K562 (cell line): ENCODE data around the gene PUS10. TPM values are rescaled to one million over a fixed set of nuclear protein-coding genes. Genes with fewer than 3 reads are reported as not detected.

Experiments used
- ATAC-seq: fragments of 200-7000 bp; cut with Tn5 transposase; 3 replicates; pipeline ENCODE4 v1.9.1; 2020; ENCODE audit warnings: moderate library complexity
- BruUV-seq: library from RNA; stranded (reverse); fragments of 400-500 nt; replicated peaks from 2 replicates; lab custom pipeline; 2021; lab: Mats Ljungman, UMichigan
- CTCF ChIA-PET: fragments of 300-600 bp; formaldehyde crosslinking; extraction: SDS; loops from one replicate; lab custom pipeline; 2021; ENCODE audit warnings: low intra/inter-chr PET ratio; lab: Yijun Ruan, JAX
- POLR2A ChIA-PET: fragments of 300-600, 350-650 bp; sonication (Branson Sonifier 250); formaldehyde crosslinking; extraction: SDS; loops from one replicate; lab custom pipeline; 2021; ENCODE audit warnings: antibody characterized with exemption, inconsistent platforms; lab: Yijun Ruan, JAX
- DNase-seq, 4 experiments: peaks; one replicate each; pipeline versions ENCODE4 v3.0.0 to v3.0.0-alpha.2; 2011 to 2018; ENCODE audit warnings: low spot score in 3 of 4, mixed read lengths in 3 of 4; ENCODE audit errors: extremely low read depth in 1 of 4
- FAIRE-seq: peaks from 2 replicates; lab custom pipeline; 2011; peaks lifted over from hg19 to GRCh38; lab: Jason Lieb, UNC
- H2AFZ ChIP-seq: 2 replicates; pipeline ENCODE4 v1.6.0; 2011; ENCODE audit warnings: low read depth, low read length, control low read depth, inconsistent platforms
- H3K27ac ChIP-seq: fragments of 200-600 bp; 3 replicates; pipeline ENCODE4 v1.8.0; 2011; ENCODE audit warnings: low read depth, mild to moderate bottlenecking, control low read depth, inconsistent platforms, low read length, moderate library complexity, mixed read lengths; ENCODE audit errors: extremely low read depth
- H3K27me3 ChIP-seq, 2 experiments: fragments of 300-600 bp in 1 of 2; 2 replicates in 1 of 2; 3 replicates in 1 of 2; pipeline versions ENCODE4 v1.6.0 to v1.8.0; 2011; ENCODE audit warnings: inconsistent platforms in 2 of 2, low read length in 2 of 2, mild to moderate bottlenecking in 1 of 2, mixed read lengths in 1 of 2, moderate library complexity in 1 of 2; ENCODE audit not compliant: control insufficient read depth in 2 of 2, insufficient read depth in 2 of 2
- H3K36me3 ChIP-seq: fragments of 300-600 bp; 3 replicates; pipeline ENCODE4 v1.8.0; 2011; ENCODE audit warnings: mild to moderate bottlenecking, low read length, inconsistent platforms; ENCODE audit not compliant: control insufficient read depth, insufficient read depth
- H3K4me1 ChIP-seq, 2 experiments: fragments of 200-600 bp in 1 of 2; replicated peaks in 1 of 2; 2 replicates in 1 of 2; 3 replicates in 1 of 2; pipeline versions ENCODE4 v1.5.1 to v1.8.0; 2011; ENCODE audit warnings: inconsistent platforms in 2 of 2, low read length in 2 of 2, mild to moderate bottlenecking in 1 of 2, mixed read lengths in 1 of 2, moderate library complexity in 1 of 2; ENCODE audit not compliant: control insufficient read depth in 2 of 2, insufficient read depth in 2 of 2
- H3K4me2 ChIP-seq: 2 replicates; pipeline ENCODE4 v1.6.1; 2011; ENCODE audit warnings: low read length, control low read depth, inconsistent platforms, mixed read lengths; ENCODE audit not compliant: insufficient read depth
- H3K4me3 ChIP-seq: fragments of 200-600 bp; sonication (generic), shearing (Covaris generic); 2 replicates; pipeline ENCODE4 v1.5.1; 2016; ENCODE audit warnings: control low read depth, inconsistent platforms
- H3K79me2 ChIP-seq: fragments of 200-600 bp; 3 replicates; pipeline ENCODE4 v1.8.0; 2011; ENCODE audit warnings: low read length, inconsistent platforms; ENCODE audit not compliant: control insufficient read depth, insufficient read depth
- H3K9ac ChIP-seq, 2 experiments: 2 replicates each; pipeline versions ENCODE4 v1.6.0 to v1.6.1; 2011; ENCODE audit warnings: low read depth in 2 of 2, low read length in 2 of 2, control low read depth in 1 of 2, inconsistent platforms in 1 of 2, mild to moderate bottlenecking in 1 of 2, mixed read lengths in 1 of 2; ENCODE audit not compliant: insufficient read depth in 1 of 2
- H3K9me1 ChIP-seq: one replicate; pipeline ENCODE4 v1.6.0; 2011; ENCODE audit warnings: inconsistent platforms, mild to moderate bottlenecking, low read length, moderate library complexity; ENCODE audit not compliant: control insufficient read depth, insufficient read depth
- H3K9me3 ChIP-seq: replicated peaks from 2 replicates; pipeline ENCODE4 v1.5.1; 2011; ENCODE audit warnings: low read depth, low read length, inconsistent platforms; ENCODE audit not compliant: control insufficient read depth, insufficient read depth
- H4K20me1 ChIP-seq: replicated peaks from 2 replicates; pipeline ENCODE4 v1.6.1; 2011; ENCODE audit warnings: low read length, inconsistent platforms, mixed read lengths; ENCODE audit not compliant: control insufficient read depth, insufficient read depth
- ATF7 ChIP-seq: fragments of 450-650 bp; IDR thresholded peaks from 2 replicates; pipeline ENCODE4 v1.7.1; 2014; ENCODE audit warnings: mild to moderate bottlenecking, moderate library complexity
- HNRNPK ChIP-seq: fragments of 200-400 bp; formaldehyde crosslinking; IDR thresholded peaks from one replicate; pipeline ENCODE4 v1.6.1; 2018; ENCODE audit warnings: mild to moderate bottlenecking, low read depth, low read length; ENCODE audit not compliant: poor library complexity, severe bottlenecking
- HSF4 ChIP-seq: fragments of 250-450 bp; sonication (Bioruptor Pico); IDR thresholded peaks from 2 replicates; pipeline ENCODE4 v2.1.2; 2022; ENCODE audit warnings: mild to moderate bottlenecking, moderate library complexity, borderline replicate concordance
- NCOA6 ChIP-seq: fragments of 450-650 bp; IDR thresholded peaks from 2 replicates; pipeline ENCODE4 v1.6.1; 2017; ENCODE audit warnings: mild to moderate bottlenecking
- PURB ChIP-seq: sonication (generic); formaldehyde crosslinking; IDR thresholded peaks from 2 replicates; pipeline ENCODE4 v1.9.0; 2021; ENCODE audit warnings: low read depth, mild to moderate bottlenecking, missing genetic modification reagents
- RCOR1 ChIP-seq, 2 experiments: IDR thresholded peaks; 2 replicates each; pipeline ENCODE4 v1.6.1; 2012; ENCODE audit warnings: low read depth in 2 of 2, low read length in 2 of 2, borderline replicate concordance in 1 of 2, improper control_type of control experiment in 1 of 2
- SREBF2 ChIP-seq: sonication (generic); formaldehyde crosslinking; IDR thresholded peaks from 2 replicates; pipeline ENCODE4 v1.4.0; 2020; ENCODE audit warnings: mild to moderate bottlenecking, missing genetic modification reagents
- ZBTB49 ChIP-seq: sonication (generic); formaldehyde crosslinking; IDR thresholded peaks from 2 replicates; pipeline ENCODE4 v1.8.0; 2022; ENCODE audit warnings: missing genetic modification reagents, mild to moderate bottlenecking, borderline replicate concordance
- ZFPM2 ChIP-seq: fragments of 250-450 bp; sonication (Bioruptor Pico); IDR thresholded peaks from 2 replicates; pipeline ENCODE4 v1.5.1; 2022; ENCODE audit warnings: mild to moderate bottlenecking
- WGBS: fragments of 100-300 bp; shearing (Covaris generic); methylation state at CpG from one replicate; pipeline ENCODE4 v1.1.6; 2016; ENCODE audit warnings: low coverage, mixed read lengths; ENCODE audit not compliant: insufficient coverage; ENCODE audit errors: missing lambda C conversion rate; 5-methylcytosine and 5-hydroxymethylcytosine counted together
- in situ Hi-C: fragments of 300-500 bp; cut with MboI; formaldehyde crosslinking; loops from 4 replicates; pipeline ENCODE4 v1.15.0; 2018; ENCODE audit warnings: inconsistent platforms, mixed read lengths
- intact Hi-C: fragments of 100-400 bp; cut with micrococcal nuclease; formaldehyde crosslinking; loops from 2 replicates; pipeline ENCODE4 v1.14.2; 2022
- polyA plus RNA-seq, 8 experiments: library from polyadenylated mRNA; depleted of rRNA in 4 of 8; stranded (reverse) in 5 of 8; unstranded in 3 of 8; fragments of >200 nt; fragmentation: Nextera tagmentation in 2 of 8; fragmentation: Illumina TruSeq in 1 of 8; extraction: Ambion mirVana in 2 of 8; extraction: Trizol in 1 of 8; gene quantifications; 2 replicates each; pipeline versions ENCODE4 v1.2.1 to v1.2.3, GENCODE V29; 2011 to 2014; ENCODE audit warnings: inconsistent platforms in 1 of 8, missing spikeins in 1 of 8
- total RNA-seq, 7 experiments: library from RNA; depleted of rRNA in 6 of 7; stranded (reverse); fragments of >200 nt in 6 of 7; fragmentation: Illumina TruSeq in 2 of 7; extraction: Trizol in 2 of 7; gene quantifications; 2 replicates each; pipeline versions ENCODE4 v1.2.1 to v1.2.3, GENCODE V29; 2011 to 2021; ENCODE audit warnings: low replicate concordance in 1 of 7
- TF ChIP-seq, protein P1 (sequence below): fragments of 450-650 bp; IDR thresholded peaks from 2 replicates; pipeline ENCODE4 v1.6.1; 2016
- TF ChIP-seq, protein P2 (sequence below): sonication (generic); formaldehyde crosslinking; IDR thresholded peaks from 2 replicates; pipeline ENCODE4 v1.8.0; 2022; ENCODE audit warnings: mild to moderate bottlenecking, low read depth, missing genetic modification reagents
- TF ChIP-seq, protein P3 (sequence below): conservative IDR thresholded peaks from 2 replicates; pipeline ENCODE4 v1.6.1; 2011; ENCODE audit warnings: low read depth, mild to moderate bottlenecking, low read length; ENCODE audit not compliant: control insufficient read depth

Gene PUS10
- total and polyA plus RNA-seq, 9 of the 15 experiments (the other 6 are each of a cell fraction or from before 2014, with no cell fraction given) = 5.0 to 10.7 (median 7.6) TPM

DNA sequence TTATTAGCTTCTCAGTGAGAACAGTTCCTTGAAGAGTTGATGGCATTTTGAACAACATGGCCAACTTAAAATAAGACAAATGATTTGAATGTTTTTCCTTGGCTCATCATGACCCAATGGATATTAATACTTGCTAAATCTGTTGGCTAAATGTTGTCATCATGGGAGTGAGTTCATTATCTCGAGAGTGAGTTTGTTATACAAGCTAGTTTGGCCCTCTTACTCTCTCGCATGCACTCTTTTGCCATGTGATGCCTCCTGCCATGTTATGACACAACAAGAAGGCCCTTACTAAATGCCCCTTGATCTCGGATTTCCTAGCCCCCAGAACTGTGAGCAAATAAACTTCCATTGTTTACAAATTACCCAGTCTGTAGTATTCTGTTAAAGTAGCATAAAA, 24.8 kb upstream of the PUS10 start:
- BruUV-seq = no TSS peak
- Histone ChIP-seq H3K27ac (no peak overlapping the region), H3K9me3 (peaks cover 2% of the 10 kb centered on the region; the same call in 1 of the 2 replicates), H3K9me1 (no peaks in the 10 kb centered on the region), H3K27me3 (no peaks in the 10 kb centered on the region), H3K4me3 (no peak overlapping the region), H3K4me1 (no peaks in the 10 kb centered on the region), H3K4me2 (no peak overlapping the region), H3K36me3 (peaks cover 25% of the 10 kb centered on the region), H3K9ac (no peak overlapping the region), H3K79me2 (peaks cover 4% of the 10 kb centered on the region; the same call in 1 of the 3 replicates), H2AFZ (no peak overlapping the region), H4K20me1 (no peaks in the 10 kb centered on the region)
- FAIRE-seq = no peak
- 89% methylated on average over 3 of the region's 3 CpGs for WGBS
- ATAC-seq = no peak
- CTCF ChIA-PET = no interaction called here
- in situ Hi-C loops (no loop called here), intact Hi-C loops (no loop called here)
- TF ChIP-seq, protein P1, sequence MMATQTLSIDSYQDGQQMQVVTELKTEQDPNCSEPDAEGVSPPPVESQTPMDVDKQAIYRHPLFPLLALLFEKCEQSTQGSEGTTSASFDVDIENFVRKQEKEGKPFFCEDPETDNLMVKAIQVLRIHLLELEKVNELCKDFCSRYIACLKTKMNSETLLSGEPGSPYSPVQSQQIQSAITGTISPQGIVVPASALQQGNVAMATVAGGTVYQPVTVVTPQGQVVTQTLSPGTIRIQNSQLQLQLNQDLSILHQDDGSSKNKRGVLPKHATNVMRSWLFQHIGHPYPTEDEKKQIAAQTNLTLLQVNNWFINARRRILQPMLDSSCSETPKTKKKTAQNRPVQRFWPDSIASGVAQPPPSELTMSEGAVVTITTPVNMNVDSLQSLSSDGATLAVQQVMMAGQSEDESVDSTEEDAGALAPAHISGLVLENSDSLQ = no peak
- TF ChIP-seq SREBF2 (CRISPR knock-in tag) (no peak), RCOR1 (IDR thresholded peaks at IDR 0.05; ENCODE audit: borderline replicate concordance in 1 of 2, low read depth in 2 of 2, low read length in 2 of 2) (no peak), HNRNPK (no peak), ZBTB49 (CRISPR knock-in tag) (no peak), HSF4 (CRISPR knock-in tag) (no peak), ZFPM2 (no peak), ATF7 (no peak), PURB (CRISPR knock-in tag) (no peak), NCOA6 (no peak)
- TF ChIP-seq, protein P2, sequence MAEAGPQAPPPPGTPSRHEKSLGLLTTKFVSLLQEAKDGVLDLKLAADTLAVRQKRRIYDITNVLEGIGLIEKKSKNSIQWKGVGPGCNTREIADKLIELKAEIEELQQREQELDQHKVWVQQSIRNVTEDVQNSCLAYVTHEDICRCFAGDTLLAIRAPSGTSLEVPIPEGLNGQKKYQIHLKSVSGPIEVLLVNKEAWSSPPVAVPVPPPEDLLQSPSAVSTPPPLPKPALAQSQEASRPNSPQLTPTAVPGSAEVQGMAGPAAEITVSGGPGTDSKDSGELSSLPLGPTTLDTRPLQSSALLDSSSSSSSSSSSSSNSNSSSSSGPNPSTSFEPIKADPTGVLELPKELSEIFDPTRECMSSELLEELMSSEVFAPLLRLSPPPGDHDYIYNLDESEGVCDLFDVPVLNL (CRISPR knock-in tag) = no peak
- TF ChIP-seq, protein P3, sequence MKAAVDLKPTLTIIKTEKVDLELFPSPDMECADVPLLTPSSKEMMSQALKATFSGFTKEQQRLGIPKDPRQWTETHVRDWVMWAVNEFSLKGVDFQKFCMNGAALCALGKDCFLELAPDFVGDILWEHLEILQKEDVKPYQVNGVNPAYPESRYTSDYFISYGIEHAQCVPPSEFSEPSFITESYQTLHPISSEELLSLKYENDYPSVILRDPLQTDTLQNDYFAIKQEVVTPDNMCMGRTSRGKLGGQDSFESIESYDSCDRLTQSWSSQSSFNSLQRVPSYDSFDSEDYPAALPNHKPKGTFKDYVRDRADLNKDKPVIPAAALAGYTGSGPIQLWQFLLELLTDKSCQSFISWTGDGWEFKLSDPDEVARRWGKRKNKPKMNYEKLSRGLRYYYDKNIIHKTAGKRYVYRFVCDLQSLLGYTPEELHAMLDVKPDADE = no peak
- DNase-seq = no peak
- POLR2A ChIA-PET = no interaction called here
